GM18519 (cell line): ENCODE results near the gene ATXN3L.
"Not testable (repeated sequence)": the region's sequence is repeated elsewhere in the genome, so short reads cannot be mapped to it uniquely, and the experiment has no call there.

Experiments used
- ATAC-seq: cut with Tn5 transposase; IDR thresholded peaks from one replicate; pipeline ENCODE4 v1.9.1; 2021; ENCODE audit warnings: mild to moderate bottlenecking, moderate library complexity; ENCODE audit not compliant: unreplicated experiment, low FRiP score

Gene ATXN3L

GRCh38 chrX:13309631-13310030 is 10.2 kb downstream of the ATXN3L start:
- no peak for ATAC-seq

- no peak for ATAC-seq
These were observed 12.8 kb downstream of the ATXN3L start for GRCh38 chrX:13307041-13307440.

- no peak for ATAC-seq
These were observed 14.7 kb downstream of the ATXN3L start for GRCh38 chrX:13305108-13305507.

- no peak for ATAC-seq
These were observed 15.8 kb downstream of the ATXN3L start for GRCh38 chrX:13304052-13304451.

GRCh38 chrX:13303248-13303647 is 16.6 kb downstream of the ATXN3L start:
- not testable (repeated sequence) for ATAC-seq

GRCh38 chrX:13298836-13299235 is 21.0 kb downstream of the ATXN3L start:
- ATAC-seq = no peak

GRCh38 chrX:13295841-13296240 is 24.0 kb downstream of the ATXN3L start:
- no peak for ATAC-seq

GRCh38 chrX:13293700-13294099 is 26.2 kb downstream of the ATXN3L start:
- ATAC-seq = no peak

GRCh38 chrX:13290891-13291614 is 28.8 kb downstream of the ATXN3L start:
- ATAC-seq = no peak

GRCh38 chrX:13288671-13289070 is 31.2 kb downstream of the ATXN3L start:
- ATAC-seq = no peak

- no peak for ATAC-seq
These were observed 32.0 kb downstream of the ATXN3L start for GRCh38 chrX:13287816-13288215.

GRCh38 chrX:13285693-13286092 is 34.2 kb downstream of the ATXN3L start:
- ATAC-seq = no peak

GRCh38 chrX:13285229-13285628 is 34.6 kb downstream of the ATXN3L start:
- ATAC-seq = no peak

GRCh38 chrX:13284570-13284969 is 35.3 kb downstream of the ATXN3L start:
- ATAC-seq = no peak

GRCh38 chrX:13283950-13284546 is 35.8 kb downstream of the ATXN3L start:
- ATAC-seq = no peak

GRCh38 chrX:13283512-13283911 is 36.3 kb downstream of the ATXN3L start:
- no peak for ATAC-seq

- ATAC-seq = no peak
These were observed 38.6 kb downstream of the ATXN3L start for GRCh38 chrX:13281289-13281688.

GRCh38 chrX:13279279-13280018 is 40.4 kb downstream of the ATXN3L start:
- no peak for ATAC-seq

- ATAC-seq = no peak
These were observed 42.3 kb downstream of the ATXN3L start for GRCh38 chrX:13277539-13277938.

- ATAC-seq = no peak
These were observed 42.9 kb downstream of the ATXN3L start for GRCh38 chrX:13276991-13277390.

- ATAC-seq = no peak
These were observed 44.8 kb downstream of the ATXN3L start for GRCh38 chrX:13275031-13275430.

GRCh38 chrX:13272426-13272825 is 47.4 kb downstream of the ATXN3L start:
- ATAC-seq = no peak
